Natural killer cell (primary cell): ENCODE results near the gene AP1M1. TPM values are rescaled to one million over a fixed set of nuclear protein-coding genes. Genes with fewer than 3 reads are reported as not detected.

Experiments
- ATAC-seq, 3 donors: fragments of 150-1000 bp in 2 of 3; fragments of 200-7000 bp in 1 of 3; cut with Tn5 transposase; 1 replicate in 1 of 3; 2 replicates in 2 of 3; pipeline ENCODE4 v1.10.0; 2021; ENCODE audit warnings: mild to moderate bottlenecking in 2 of 3, moderate library complexity in 2 of 3
- DNase-seq, 2 donors: peaks; one replicate each; pipeline versions ENCODE4 v3.0.0 to v3.0.0-alpha.2; 2013 to 2021; ENCODE audit warnings: mixed read lengths in 1 of 2
- H3K27ac ChIP-seq: one replicate; pipeline ENCODE4 v1.5.1; 2013; ENCODE audit warnings: mild to moderate bottlenecking, low read length
- H3K27me3 ChIP-seq: one replicate; pipeline ENCODE4 v1.6.1; 2013; ENCODE audit warnings: low read length; ENCODE audit not compliant: control insufficient read depth, insufficient read depth
- H3K36me3 ChIP-seq: one replicate; pipeline ENCODE4 v1.6.1; 2013; ENCODE audit warnings: low read length; ENCODE audit not compliant: control insufficient read depth, insufficient read depth
- H3K4me1 ChIP-seq: one replicate; pipeline ENCODE4 v1.6.1; 2013; ENCODE audit warnings: low read length; ENCODE audit not compliant: control insufficient read depth, insufficient read depth
- H3K4me3 ChIP-seq: one replicate; pipeline ENCODE4 v1.5.1; 2013; ENCODE audit warnings: low read length
- H3K9me3 ChIP-seq: one replicate; pipeline ENCODE4 v1.6.1; 2013; ENCODE audit warnings: low read length; ENCODE audit not compliant: control insufficient read depth, insufficient read depth
- H3K27ac Mint-ChIP-seq, 2 donors: one replicate each; pipeline ENCODE4 v1.8.0; 2022; ENCODE audit warnings: mild to moderate bottlenecking in 2 of 2, mixed read lengths in 2 of 2, moderate library complexity in 1 of 2
- H3K27me3 Mint-ChIP-seq, 2 donors: one replicate each; pipeline ENCODE4 v1.8.0; 2022; ENCODE audit warnings: low read depth in 2 of 2, mixed read lengths in 2 of 2
- H3K36me3 Mint-ChIP-seq: one replicate; pipeline ENCODE4 v1.8.0; 2022; ENCODE audit warnings: mixed read lengths
- H3K4me1 Mint-ChIP-seq, 2 donors: one replicate each; pipeline ENCODE4 v1.8.0; 2022; ENCODE audit warnings: mixed read lengths in 2 of 2
- H3K4me3 Mint-ChIP-seq: one replicate; pipeline ENCODE4 v1.8.0; 2022; ENCODE audit warnings: mild to moderate bottlenecking, moderate library complexity, mixed read lengths
- H3K9me3 Mint-ChIP-seq, 2 donors: one replicate each; pipeline ENCODE4 v1.8.0; 2022; ENCODE audit warnings: mixed read lengths in 2 of 2
- CTCF ChIP-seq: fragments of 200-600 bp; IDR thresholded peaks from one replicate; pipeline ENCODE4 v1.8.0; 2022; ENCODE audit warnings: antibody characterized with exemption
- WGBS: methylation state at CpG from one replicate; pipeline ENCODE4 v1.1.7; 2013; ENCODE audit warnings: missing lambda C conversion rate; ENCODE audit not compliant: insufficient coverage; 5-methylcytosine and 5-hydroxymethylcytosine counted together
- intact Hi-C: fragments of 100-400 bp; cut with micrococcal nuclease; formaldehyde crosslinking; loops from one replicate; pipeline ENCODE4 v1.14.2; 2022
- total RNA-seq, 4 donors: library from RNA; stranded (reverse); fragments of 120-200 nt in 1 of 4; gene quantifications; one replicate each; pipeline versions ENCODE4 v1.2.3 to v1.2.4, GENCODE V29; 2013 to 2022

AP1M1 gene
- total RNA-seq, 3 donors from 2014 or later (not counting 1 experiment from before 2014, with no cell fraction given): 99.0 to 124 (median 100) TPM

- Histone ChIP-seq H3K27me3 (no peaks in the 10 kb centered on the region), H3K27ac (no peak overlapping the region), H3K9me3 (peaks cover 3% of the 10 kb centered on the region), H3K4me3 (no peak overlapping the region), H3K4me1 (peaks cover 26% of the 10 kb centered on the region), H3K36me3 (no peaks in the 10 kb centered on the region)
- no peak for DNase-seq
- ATAC-seq: no peak
- no peak for TF ChIP-seq CTCF
- Mint-ChIP-seq H3K27ac (no peak overlapping the region), H3K27me3 (no peaks in the 10 kb centered on the region), H3K36me3 (no peaks in the 10 kb centered on the region), H3K4me1 (peaks cover 13 to 15% of the 10 kb centered on the region in 2 donors), H3K4me3 (no peak overlapping the region), H3K9me3 (no peaks in the 10 kb centered on the region)
- intact Hi-C loops: loop anchor here (5.0 kb wide), 2 partner anchors 38 to 598 kb away; partner anchors contain the start of gene HSH2D
- WGBS: 84% methylated on average over 3 of the region's 4 CpGs
Observed at GRCh38 chr19:16180611-16181010, 17.1 kb upstream of the AP1M1 start.

- H3K27ac ChIP-seq: peak overlapping the region; percentile 32
- WGBS: 39% methylated on average over 18 of the region's 18 CpGs
Observed at GRCh38 chr19:16184665-16185122, 13.0 kb upstream of the AP1M1 start.

GRCh38 chr19:16185123-16185767 lies 12.5 kb upstream of the AP1M1 start, which contains the start of gene FAM32A:
Gene FAM32A, plus strand, starts transcription at chr19:16185410. Its CDS starts 33 bp downstream, at chr19:16185443.
- Histone ChIP-seq H3K27ac (peak within 1 kb of the TSS; percentile 77), H3K27me3 (no peaks in the 10 kb centered on the region), H3K4me3 (peak within 1 kb of the TSS; percentile 89), H3K9me3 (no peaks in the 10 kb centered on the region), H3K36me3 (peaks cover 22% of the 10 kb centered on the region), H3K4me1 (peaks cover 41% of the 10 kb centered on the region)
- peak; percentile 92 to 97 (median 94) for ATAC-seq
- Mint-ChIP-seq H3K9me3 (no peaks in the 10 kb centered on the region), H3K4me1 (peaks cover 25 to 33% of the 10 kb centered on the region in 2 donors), H3K4me3 (peak within 1 kb of the TSS; percentile 100), H3K27me3 (no peaks in the 10 kb centered on the region), H3K36me3 (no peaks in the 10 kb centered on the region), H3K27ac (peak within 1 kb of the TSS; percentile 96 to 99)
- DNase-seq: peak; percentile 97 to 99
- no peak for TF ChIP-seq CTCF
- intact Hi-C loops: loop anchor here (1.0 kb wide), 2 partner anchors 12 to 74 kb away; partner anchors contain the start of genes AP1M1 and RAB8A
- under 1% methylated on average over 39 of the region's 39 CpGs for WGBS

More at GRCh38 chr19:16184665-16185122, 13.0 kb upstream of the AP1M1 start:
- Histone ChIP-seq H3K27me3 (no peaks in the 10 kb centered on the region), H3K4me3 (peak overlapping the region; percentile 89), H3K4me1 (peaks cover 41% of the 10 kb centered on the region), H3K9me3 (no peaks in the 10 kb centered on the region), H3K36me3 (peaks cover 17% of the 10 kb centered on the region)
- Mint-ChIP-seq H3K27me3 (no peaks in the 10 kb centered on the region), H3K36me3 (no peaks in the 10 kb centered on the region), H3K4me3 (peak overlapping the region; percentile 100), H3K9me3 (no peaks in the 10 kb centered on the region), H3K27ac (peak overlapping the region; percentile 96 to 99), H3K4me1 (peaks cover 25 to 33% of the 10 kb centered on the region in 2 donors)
- DNase-seq (peak in 1 of 2 donors; percentile 25), ATAC-seq (no peak)
- intact Hi-C loops: loop anchor here (1.0 to 5.0 kb wide), 4 partner anchors 13 to 602 kb away; partner anchors contain the start of genes AP1M1, HSH2D and RAB8A
- TF ChIP-seq CTCF: no peak
